Calu3 (cell line): ENCODE measurements around the gene BPIFB3. TPM values are rescaled to one million over a fixed set of nuclear protein-coding genes. Genes with fewer than 3 reads are reported as not detected.

Source experiments
- BruUV-seq: library from RNA; stranded (reverse); fragments of 400-500 nt; replicated peaks from 2 replicates; lab custom pipeline; 2021; lab: Mats Ljungman, UMichigan
- CTCF ChIA-PET: fragments of 300-600 bp; sonication (Branson Sonifier 250); formaldehyde crosslinking; loops from one replicate; lab custom pipeline; 2022; ENCODE audit warnings: antibody characterized with exemption; lab: Charles Lee
- DNase-seq: peaks from one replicate; pipeline ENCODE4 v3.0.0; 2022
- H3K27ac Mint-ChIP-seq: one replicate; pipeline ENCODE4 v1.8.0; 2022; ENCODE audit warnings: mixed read lengths; ENCODE audit not compliant: unreplicated experiment
- H3K27me3 Mint-ChIP-seq: one replicate; pipeline ENCODE4 v1.8.0; 2022; ENCODE audit warnings: mixed read lengths; ENCODE audit not compliant: unreplicated experiment
- H3K36me3 Mint-ChIP-seq: one replicate; pipeline ENCODE4 v1.8.0; 2022; ENCODE audit warnings: mild to moderate bottlenecking, moderate library complexity, mixed read lengths; ENCODE audit not compliant: insufficient read depth, unreplicated experiment
- H3K4me1 Mint-ChIP-seq: one replicate; pipeline ENCODE4 v1.8.0; 2022; ENCODE audit warnings: mild to moderate bottlenecking, low read depth, mixed read lengths; ENCODE audit not compliant: unreplicated experiment
- H3K4me3 Mint-ChIP-seq: one replicate; pipeline ENCODE4 v1.8.0; 2022; ENCODE audit warnings: mild to moderate bottlenecking, low read depth, moderate library complexity, mixed read lengths; ENCODE audit not compliant: unreplicated experiment
- H3K9me3 Mint-ChIP-seq: one replicate; pipeline ENCODE4 v1.8.0; 2022; ENCODE audit warnings: low read depth, mixed read lengths; ENCODE audit not compliant: unreplicated experiment
- CTCF ChIP-seq: fragments of 200-600 bp; IDR thresholded peaks from one replicate; pipeline ENCODE4 v1.8.0; 2022; ENCODE audit warnings: antibody characterized with exemption; ENCODE audit not compliant: unreplicated experiment
- intact Hi-C: fragments of 100-400 bp; cut with micrococcal nuclease; formaldehyde crosslinking; loops from one replicate; pipeline ENCODE4 v1.10.0; 2022; ENCODE audit not compliant: unreplicated experiment
- total RNA-seq: library from RNA; stranded (reverse); gene quantifications from 2 replicates; pipeline ENCODE4 v1.2.3, GENCODE V29; 2022

Gene BPIFB3
- total RNA-seq, 1 experiment from 2014 or later = not detected

DNA sequence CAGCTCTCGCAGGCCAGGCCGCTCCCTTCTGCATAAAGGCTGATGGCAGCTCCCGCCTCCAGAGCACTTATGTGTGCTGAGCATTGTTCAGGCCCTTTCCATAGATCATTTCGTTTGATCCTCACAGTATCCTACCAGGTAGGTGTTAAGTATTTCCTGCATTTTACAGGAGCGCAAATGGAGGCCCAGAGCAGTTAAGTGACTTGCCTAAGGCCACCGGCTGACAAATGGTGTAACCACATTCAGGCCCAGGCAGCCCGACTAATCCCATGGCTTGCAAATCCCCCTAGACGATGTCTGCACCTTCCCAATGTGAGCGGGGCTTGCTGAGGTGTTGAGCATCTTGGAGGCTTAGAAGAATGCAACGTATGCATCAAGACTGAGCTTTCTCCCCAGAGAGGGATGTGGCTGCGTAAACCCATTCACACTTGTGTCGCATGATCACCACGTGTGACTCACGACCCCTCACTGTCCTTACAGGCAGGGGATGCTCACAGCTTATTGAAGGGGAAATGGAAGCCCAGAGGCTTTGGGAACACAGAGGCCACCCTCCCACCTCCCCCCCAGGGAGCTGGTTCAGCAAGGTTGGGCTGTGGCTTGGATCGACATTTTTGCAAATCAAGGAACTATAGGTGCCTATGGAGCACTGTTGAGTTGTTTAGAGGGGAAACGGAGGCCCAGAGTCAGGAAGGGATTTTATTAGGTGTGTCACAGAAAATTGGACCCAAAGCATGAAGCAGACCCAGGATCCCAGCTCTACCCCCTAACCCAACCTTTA lies 39.2 kb upstream of the BPIFB3 start:
- intact Hi-C loops = no loop called here
- BruUV-seq = no TSS peak
- Mint-ChIP-seq H3K4me3 (no peak overlapping the region), H3K27ac (no peak overlapping the region), H3K27me3 (peaks cover 100% of the 10 kb centered on the region), H3K4me1 (no peaks in the 10 kb centered on the region), H3K9me3 (no peaks in the 10 kb centered on the region), H3K36me3 (no peaks in the 10 kb centered on the region)
- TF ChIP-seq CTCF = no peak
- CTCF ChIA-PET = interaction anchor here (0.6 to 0.8 kb wide), 2 partner anchors 14 to 159 kb away, joined by 3 to 4 read pairs; no protein-coding TSS in a partner anchor
- no peak for DNase-seq

GRCh38 chr20:33015114-33015484 lies 38.6 kb upstream of the BPIFB3 start:
- TF ChIP-seq CTCF = no peak
- Mint-ChIP-seq H3K4me3 (no peak overlapping the region), H3K4me1 (no peaks in the 10 kb centered on the region), H3K27ac (no peak overlapping the region), H3K36me3 (no peaks in the 10 kb centered on the region), H3K9me3 (no peaks in the 10 kb centered on the region), H3K27me3 (peaks cover 100% of the 10 kb centered on the region)
- DNase-seq = no peak
- CTCF ChIA-PET = no interaction called here
- BruUV-seq = no TSS peak
- intact Hi-C loops = no loop called here

- Mint-ChIP-seq H3K4me1 (no peaks in the 10 kb centered on the region), H3K27ac (no peak overlapping the region), H3K4me3 (no peak overlapping the region), H3K27me3 (peaks cover 100% of the 10 kb centered on the region), H3K36me3 (no peaks in the 10 kb centered on the region), H3K9me3 (no peaks in the 10 kb centered on the region)
- CTCF ChIA-PET = interaction anchor here (0.6 kb wide), 1 partner anchor 38 kb away, joined by 3 read pairs; no protein-coding TSS in a partner anchor
- TF ChIP-seq CTCF = no peak
- no peak for DNase-seq
- intact Hi-C loops = no loop called here
- no TSS peak for BruUV-seq
Measured at GRCh38 chr20:33015700-33016580, 37.8 kb upstream of the BPIFB3 start.

DNA sequence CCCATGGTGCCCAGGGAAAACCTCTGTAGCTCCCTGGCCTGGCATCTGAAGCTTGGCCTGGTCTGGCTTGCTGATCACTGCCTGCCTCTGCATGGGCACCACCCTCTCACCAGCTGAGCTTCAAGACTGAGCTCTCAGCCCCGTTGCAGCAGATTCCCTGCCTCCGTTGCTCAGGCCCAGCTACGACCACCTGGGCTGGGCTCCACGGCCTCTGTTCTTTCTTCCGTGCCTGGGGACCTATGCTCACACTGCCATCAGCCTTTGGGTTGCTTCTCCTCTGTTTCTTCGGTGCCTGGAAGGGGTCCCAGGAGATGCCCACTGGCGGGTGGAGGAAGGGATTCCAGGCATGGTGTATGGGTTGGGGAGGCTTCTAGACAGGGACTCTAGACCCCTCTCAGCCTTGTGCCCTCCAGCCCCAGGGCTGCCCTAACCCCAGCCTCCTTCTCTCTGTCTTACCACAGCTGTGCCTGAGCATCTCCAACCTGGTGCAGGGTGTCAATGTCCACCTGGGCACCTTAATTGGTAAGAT lies 37.1 kb upstream of the BPIFB3 start:
- intact Hi-C loops = no loop called here
- H3K27me3 Mint-ChIP-seq = peaks cover 100% of the 10 kb centered on the region
- DNase-seq = no peak
- BruUV-seq = no TSS peak
- CTCF ChIA-PET = interaction anchor here (1.1 kb wide), 1 partner anchor 11 kb away, joined by 4 read pairs; no protein-coding TSS in a partner anchor
- H3K4me3 Mint-ChIP-seq = no peak overlapping the region
- H3K4me1 Mint-ChIP-seq = no peaks in the 10 kb centered on the region
- no peaks in the 10 kb centered on the region for H3K36me3 Mint-ChIP-seq
- no peak for TF ChIP-seq CTCF
- H3K9me3 Mint-ChIP-seq = no peaks in the 10 kb centered on the region
- H3K27ac Mint-ChIP-seq = no peak overlapping the region
